Fibroblast of lung (primary cell): ENCODE data around the gene COLEC12. TPM values are rescaled to one million over a fixed set of nuclear protein-coding genes. Genes with fewer than 3 reads are reported as not detected.
A peak's percentile ranks its signal among the peaks of the same experiment; 100 is the strongest.

Experiments used
- DNase-seq, 2 donors: peaks; one replicate each; pipeline versions ENCODE4 v3.0.0 to v3.0.0-alpha.2; 2010; ENCODE audit warnings: low read depth in 2 of 2
- H2AFZ ChIP-seq: 2 replicates; pipeline ENCODE4 v1.5.1; 2012; ENCODE audit warnings: low read length, control low read depth, inconsistent platforms
- H3K27ac ChIP-seq: 2 replicates; pipeline ENCODE4 v1.5.1; 2011; ENCODE audit warnings: low read length, control low read depth; ENCODE audit not compliant: insufficient read depth
- H3K27me3 ChIP-seq: 2 replicates; pipeline ENCODE4 v1.5.1; 2011; ENCODE audit warnings: mild to moderate bottlenecking, low read length; ENCODE audit not compliant: control insufficient read depth, insufficient read depth
- H3K36me3 ChIP-seq: 2 replicates; pipeline ENCODE4 v1.5.1; 2011; ENCODE audit warnings: low read length; ENCODE audit not compliant: control insufficient read depth, insufficient read depth
- H3K4me1 ChIP-seq: 2 replicates; pipeline ENCODE4 v1.5.1; 2011; ENCODE audit warnings: low read length; ENCODE audit not compliant: control insufficient read depth, insufficient read depth; ENCODE audit errors: extremely low read depth
- H3K4me2 ChIP-seq: 2 replicates; pipeline ENCODE4 v1.5.1; 2011; ENCODE audit warnings: low read length, control low read depth; ENCODE audit not compliant: insufficient read depth; ENCODE audit errors: extremely low read depth
- H3K4me3 ChIP-seq, 4 experiments: fragments of 200-600 bp in 1 of 4; sonication (generic) in 1 of 4; replicated peaks in 1 of 4; 2 replicates each; pipeline ENCODE4 v1.5.1; 2011 to 2016; ENCODE audit warnings: low read length in 4 of 4, low read depth in 3 of 4, mild to moderate bottlenecking in 3 of 4, control low read depth in 2 of 4, inconsistent platforms in 1 of 4, mixed read lengths in 1 of 4; ENCODE audit not compliant: insufficient read depth in 1 of 4; ENCODE audit errors: control extremely low read depth in 1 of 4
- H3K79me2 ChIP-seq: 2 replicates; pipeline ENCODE4 v1.5.1; 2012; ENCODE audit warnings: mild to moderate bottlenecking, low read length, inconsistent platforms; ENCODE audit not compliant: control insufficient read depth, insufficient read depth
- H3K9ac ChIP-seq: 2 replicates; pipeline ENCODE4 v1.5.1; 2011; ENCODE audit warnings: mild to moderate bottlenecking, low read length, control low read depth; ENCODE audit not compliant: insufficient read depth
- H3K9me3 ChIP-seq: 2 replicates; pipeline ENCODE4 v1.5.1; 2012; ENCODE audit warnings: low read depth, low read length; ENCODE audit not compliant: control insufficient read depth, insufficient read depth
- H4K20me1 ChIP-seq: 2 replicates; pipeline ENCODE4 v1.5.1; 2011; ENCODE audit warnings: low read length; ENCODE audit not compliant: control insufficient read depth, insufficient read depth; ENCODE audit errors: extremely low read depth
- CTCF ChIP-seq, 2 donors: IDR thresholded peaks in 1 of 2; conservative IDR thresholded peaks in 1 of 2; 1 replicate in 1 of 2; 2 replicates in 1 of 2; pipeline ENCODE4 v1.5.1; 2011 to 2012; ENCODE audit warnings: low read length in 2 of 2, control low read depth in 1 of 2, inconsistent platforms in 1 of 2, low read depth in 1 of 2, mild to moderate bottlenecking in 1 of 2
- EZH2 ChIP-seq: IDR thresholded peaks from 2 replicates; pipeline ENCODE4 v1.5.1; 2012; ENCODE audit warnings: low read length, control low read depth, mild to moderate bottlenecking; ENCODE audit errors: missing control alignments
- polyA plus RNA-seq, 2 donors: library from polyadenylated mRNA; depleted of rRNA in 1 of 2; stranded (reverse) in 1 of 2; unstranded in 1 of 2; fragments of >200 nt; gene quantifications; 2 replicates each; pipeline ENCODE4 v1.2.1, GENCODE V29; 2011 to 2012; ENCODE audit warnings: missing spikeins in 1 of 2
- total RNA-seq: library from RNA; depleted of rRNA; stranded (reverse); fragments of >200 nt; gene quantifications from 2 replicates; pipeline ENCODE4 v1.2.1, GENCODE V29; 2014

Gene COLEC12
- total and polyA plus RNA-seq, 2 donors (not counting 1 experiment from before 2014, with no cell fraction given), result 20.0 to 24.8 TPM

GRCh38 chr18:371609-371982, 128.9 kb downstream of the COLEC12 start:
- TF ChIP-seq CTCF (conservative IDR thresholded peaks at IDR 0.05 in 1 of 2, IDR thresholded peaks at IDR 0.05 in 1 of 2; ENCODE audit: low read depth in 1 of 2, low read length in 2 of 2) (no peak), EZH2 (no peak)
- DNase-seq, result no peak
- Histone ChIP-seq H3K9me3 (no peaks in the 10 kb centered on the region), H3K79me2 (no peaks in the 10 kb centered on the region), H3K4me3 (no peak overlapping the region), H3K36me3 (no peaks in the 10 kb centered on the region), H3K4me1 (peaks cover 6% of the 10 kb centered on the region), H2AFZ (no peak overlapping the region), H3K4me2 (peak overlapping the region; percentile 42), H3K27ac (peak overlapping the region; percentile 37), H3K27me3 (no peaks in the 10 kb centered on the region), H4K20me1 (no peaks in the 10 kb centered on the region), H3K9ac (no peak overlapping the region)

GRCh38 chr18:370751-371608, 129.5 kb downstream of the COLEC12 start:
- peaks cover 6% of the 10 kb centered on the region for H3K4me1 ChIP-seq
- no peaks in the 10 kb centered on the region for H3K79me2 ChIP-seq
- peak overlapping the region; percentile 42 for H3K4me2 ChIP-seq
- DNase-seq, result no peak
- H3K9ac ChIP-seq, result no peak overlapping the region
- no peaks in the 10 kb centered on the region for H3K27me3 ChIP-seq
- no peak for TF ChIP-seq CTCF (conservative IDR thresholded peaks at IDR 0.05 in 1 of 2, IDR thresholded peaks at IDR 0.05 in 1 of 2; ENCODE audit: low read depth in 1 of 2, low read length in 2 of 2)
- TF ChIP-seq EZH2, result no peak
- H3K27ac ChIP-seq, result peak overlapping the region; percentile 37
- no peak overlapping the region for H2AFZ ChIP-seq
- H4K20me1 ChIP-seq, result no peaks in the 10 kb centered on the region
- H3K9me3 ChIP-seq, result no peaks in the 10 kb centered on the region
- H3K4me3 ChIP-seq, result no peak overlapping the region
- no peaks in the 10 kb centered on the region for H3K36me3 ChIP-seq

- no peaks in the 10 kb centered on the region for H4K20me1 ChIP-seq
- no peaks in the 10 kb centered on the region for H3K36me3 ChIP-seq
- H3K4me3 ChIP-seq, result no peak overlapping the region
- H3K27me3 ChIP-seq, result no peaks in the 10 kb centered on the region
- H3K4me2 ChIP-seq, result no peak overlapping the region
- H3K9ac ChIP-seq, result no peak overlapping the region
- DNase-seq, result no peak
- TF ChIP-seq EZH2, result no peak
- no peak for TF ChIP-seq CTCF (conservative IDR thresholded peaks at IDR 0.05 in 1 of 2, IDR thresholded peaks at IDR 0.05 in 1 of 2; ENCODE audit: low read depth in 1 of 2, low read length in 2 of 2)
- H3K27ac ChIP-seq, result no peak overlapping the region
- H3K79me2 ChIP-seq, result no peaks in the 10 kb centered on the region
- H3K9me3 ChIP-seq, result no peaks in the 10 kb centered on the region
- H3K4me1 ChIP-seq, result peaks cover 6% of the 10 kb centered on the region
- H2AFZ ChIP-seq, result no peak overlapping the region
Observed at GRCh38 chr18:369224-370015, 131.1 kb downstream of the COLEC12 start.
